ENCODE measurements around the gene ANKS1B.

Gene ANKS1B

GRCh38 chr12:99151744-99152143, 833.0 kb downstream of the ANKS1B start:
- no peak for DNase-seq

GRCh38 chr12:99147130-99147529, 837.6 kb downstream of the ANKS1B start:
- no peak for DNase-seq

GRCh38 chr12:99146730-99147129, 838.0 kb downstream of the ANKS1B start:
- no peak for DNase-seq

GRCh38 chr12:99146185-99146584, 838.6 kb downstream of the ANKS1B start:
- no peak for DNase-seq

GRCh38 chr12:99142651-99143050, 842.1 kb downstream of the ANKS1B start:
- DNase-seq = no peak

GRCh38 chr12:99140017-99140720, 844.6 kb downstream of the ANKS1B start:
- no peak for DNase-seq

- no peak for DNase-seq
These were observed 846.3 kb downstream of the ANKS1B start for GRCh38 chr12:99138393-99138792.

GRCh38 chr12:99137124-99137855, 847.4 kb downstream of the ANKS1B start:
- DNase-seq = no peak

GRCh38 chr12:99136516-99136915, 848.2 kb downstream of the ANKS1B start:
- DNase-seq = no peak

- DNase-seq = no peak
These were observed 849.4 kb downstream of the ANKS1B start for GRCh38 chr12:99135376-99135775.

GRCh38 chr12:99133401-99133800, 851.3 kb downstream of the ANKS1B start:
- DNase-seq = no peak

- DNase-seq = no peak
These were observed 853.0 kb downstream of the ANKS1B start for GRCh38 chr12:99131751-99132199.

- no peak for DNase-seq
These were observed 853.8 kb downstream of the ANKS1B start for GRCh38 chr12:99130808-99131553.

GRCh38 chr12:99128246-99128802, 856.4 kb downstream of the ANKS1B start:
- no peak for DNase-seq

GRCh38 chr12:99122959-99123358, 861.8 kb downstream of the ANKS1B start:
- no peak for DNase-seq

- no peak for DNase-seq
These were observed 862.2 kb downstream of the ANKS1B start for GRCh38 chr12:99122496-99122895.

GRCh38 chr12:99121546-99121945, 863.2 kb downstream of the ANKS1B start:
- DNase-seq = no peak

GRCh38 chr12:99119943-99120342, 864.8 kb downstream of the ANKS1B start:
- no peak for DNase-seq

GRCh38 chr12:99119449-99119848, 865.3 kb downstream of the ANKS1B start:
- DNase-seq = no peak

- no peak for DNase-seq
These were observed 873.1 kb downstream of the ANKS1B start for GRCh38 chr12:99111600-99111999.

- DNase-seq = no peak
These were observed 873.9 kb downstream of the ANKS1B start for GRCh38 chr12:99110868-99111267.

GRCh38 chr12:99110212-99110611, 874.5 kb downstream of the ANKS1B start:
- DNase-seq = no peak

GRCh38 chr12:99108924-99109323, 875.8 kb downstream of the ANKS1B start:
- DNase-seq = no peak
